T1000 (cell line): ENCODE results near the gene TANGO2.

ENCODE experiments used
- DNase-seq: peaks from one replicate; lab custom pipeline; 2025; ENCODE audit warnings: mixed read lengths; lab: John Stamatoyannopoulos, UW

Gene TANGO2

DNA sequence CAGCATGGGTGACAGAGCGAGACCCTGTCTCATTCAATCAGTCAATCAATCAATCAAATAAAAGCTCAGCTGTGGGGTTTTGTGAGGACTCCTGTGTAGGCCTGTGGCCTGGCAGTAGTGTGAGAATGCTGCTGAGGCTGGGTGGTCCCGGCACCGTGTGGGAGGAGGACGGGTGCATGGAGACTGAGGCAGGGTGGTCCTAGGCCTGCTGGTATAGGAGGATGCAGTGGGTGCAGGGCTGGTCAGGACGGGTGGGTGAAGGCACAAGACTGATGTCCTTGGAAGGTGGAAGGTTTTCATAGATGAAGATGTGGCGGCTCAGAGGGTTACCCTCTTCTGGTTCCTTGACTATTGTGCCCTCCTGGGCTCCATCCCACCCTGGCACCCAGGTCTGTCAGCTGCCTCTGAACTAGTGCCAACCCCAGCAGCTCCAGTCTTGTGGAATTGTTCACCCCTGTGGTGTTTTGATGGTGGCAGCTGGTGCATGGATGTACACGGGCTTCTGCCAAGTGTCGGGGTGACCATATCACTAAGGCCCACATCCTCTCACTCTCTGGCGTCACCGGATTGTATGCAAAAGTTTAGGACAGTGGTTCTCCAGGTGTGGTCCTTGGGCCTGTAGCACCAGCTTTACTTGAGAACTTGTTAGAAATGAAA is 23.7 kb downstream of the TANGO2 start:
- DNase-seq, result no peak

DNA sequence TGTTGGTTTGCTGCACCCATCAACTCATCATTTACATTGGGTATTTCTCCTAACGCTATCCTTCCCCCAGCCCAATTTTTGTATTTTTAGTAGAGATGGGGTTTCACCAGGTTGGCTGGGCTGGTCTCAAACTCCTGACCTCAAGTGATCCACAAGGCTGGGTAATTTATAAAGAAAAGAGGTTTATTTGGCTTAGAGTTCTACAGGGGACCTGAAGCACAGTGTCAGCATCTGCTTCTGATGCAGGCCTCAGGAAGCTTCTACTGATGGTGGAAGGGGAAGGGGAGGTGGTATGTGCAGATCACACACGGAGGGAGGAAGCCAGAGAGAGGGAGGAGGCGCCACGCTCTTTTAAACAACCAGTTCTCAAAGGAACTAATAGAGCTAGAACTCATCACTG is 25.8 kb downstream of the TANGO2 start:
- no peak for DNase-seq

DNA sequence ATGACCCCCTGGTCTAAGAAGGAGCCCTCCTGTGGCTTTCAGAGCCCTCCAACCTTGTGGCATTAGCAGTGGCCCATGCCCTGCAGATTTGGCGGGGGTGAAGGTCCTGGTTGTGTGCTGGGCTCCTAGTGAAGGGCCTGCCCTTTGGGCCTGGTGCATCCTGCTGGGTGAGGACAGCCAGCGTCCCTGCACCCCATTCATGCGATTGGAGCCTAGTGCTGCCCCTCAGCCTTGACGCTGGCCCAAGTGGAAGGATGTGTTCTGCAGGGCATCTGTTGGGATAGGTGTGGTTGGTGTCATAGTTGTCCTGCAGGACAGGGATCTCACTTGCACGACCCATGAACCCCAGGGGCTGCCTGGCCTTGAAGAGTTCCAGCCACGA is 31.0 kb downstream of the TANGO2 start:
- DNase-seq, result no peak

DNA sequence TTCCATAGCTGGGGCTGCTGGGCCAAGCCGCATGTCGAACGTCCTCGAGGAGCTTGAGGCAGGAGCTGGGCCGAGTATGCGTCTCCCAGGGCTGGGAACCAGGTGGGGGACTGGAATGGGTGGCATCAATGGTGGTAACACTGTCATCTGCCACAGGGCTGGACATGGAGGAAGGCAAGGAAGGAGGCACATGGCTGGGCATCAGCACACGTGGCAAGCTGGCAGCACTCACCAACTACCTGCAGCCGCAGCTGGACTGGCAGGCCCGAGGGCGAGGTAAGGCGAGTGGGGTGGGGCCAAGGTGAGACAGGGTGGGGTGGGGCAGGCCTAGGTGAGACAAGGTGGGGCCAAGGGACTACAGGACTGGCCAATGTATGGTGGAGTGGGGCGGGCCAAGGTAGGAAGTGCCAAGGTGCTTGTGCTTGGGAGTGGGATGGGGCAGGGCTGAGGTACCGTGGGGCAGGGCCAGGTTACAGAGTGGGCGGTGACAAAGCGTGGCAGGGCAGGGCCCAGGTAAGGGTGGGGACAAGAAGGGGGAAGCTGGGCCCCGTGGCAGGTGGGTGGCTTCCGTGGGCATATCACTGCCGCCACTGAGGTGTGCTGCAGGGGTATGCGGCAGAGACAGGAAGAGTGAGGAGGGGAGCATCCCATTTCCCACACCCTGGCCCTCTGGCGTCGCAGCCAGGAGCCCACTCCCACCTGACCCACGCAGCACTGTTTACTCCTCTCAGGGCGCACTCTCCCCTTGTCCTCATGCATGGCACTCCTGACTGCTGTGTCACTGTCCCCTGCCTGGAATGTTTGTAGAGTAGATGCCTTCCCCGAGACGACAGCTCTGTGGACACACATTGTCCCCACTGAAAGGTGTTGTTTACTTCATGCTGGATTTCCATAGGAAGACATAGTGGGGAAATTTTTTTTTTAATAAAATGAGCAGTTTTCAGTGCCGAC is 31.7 kb downstream of the TANGO2 start:
- no peak for DNase-seq

- DNase-seq, result no peak
These were observed 32.6 kb downstream of the TANGO2 start for GRCh38 chr22:20053407-20054033.

DNA sequence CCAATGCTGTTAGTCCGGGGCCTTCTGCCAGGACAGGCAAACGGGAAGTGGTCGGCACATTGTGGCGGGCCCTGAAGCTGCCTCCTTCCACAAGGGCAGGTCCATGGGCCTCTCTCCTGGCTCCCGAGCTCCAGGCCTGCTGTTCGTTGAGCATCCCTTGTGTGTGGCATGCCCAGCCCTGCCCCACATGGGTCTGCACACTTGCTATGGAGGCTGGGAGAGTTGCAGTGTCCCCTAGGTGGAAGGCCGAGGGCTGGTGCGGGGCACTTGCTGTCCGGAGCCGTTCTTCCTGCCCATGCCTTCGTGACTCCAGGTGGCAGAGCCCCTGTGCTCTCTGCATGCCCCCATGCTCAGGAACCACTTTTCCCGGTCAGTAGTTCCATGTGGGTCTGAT is 33.1 kb downstream of the TANGO2 start:
- DNase-seq, result no peak

DNA sequence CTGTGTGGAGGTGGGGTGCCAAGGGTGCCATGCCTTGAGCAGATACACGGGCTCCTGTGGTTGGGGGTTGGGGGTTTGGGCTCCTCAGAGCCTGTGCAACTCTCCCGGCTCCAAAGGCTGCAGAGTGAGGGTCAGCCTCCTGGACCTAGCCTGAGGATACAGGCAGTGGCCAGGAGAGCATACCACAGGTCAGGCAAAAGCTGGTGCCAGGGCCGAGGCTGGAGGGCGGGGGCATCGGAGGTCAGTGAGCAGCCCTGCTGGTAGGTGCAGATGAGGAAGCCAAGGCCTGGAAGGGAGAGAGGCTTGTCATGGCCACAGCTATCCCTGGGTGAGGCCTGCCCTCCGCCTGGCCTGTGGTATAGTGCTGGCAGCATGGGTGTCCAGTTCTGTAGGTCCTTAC is 33.6 kb downstream of the TANGO2 start:
- no peak for DNase-seq

DNA sequence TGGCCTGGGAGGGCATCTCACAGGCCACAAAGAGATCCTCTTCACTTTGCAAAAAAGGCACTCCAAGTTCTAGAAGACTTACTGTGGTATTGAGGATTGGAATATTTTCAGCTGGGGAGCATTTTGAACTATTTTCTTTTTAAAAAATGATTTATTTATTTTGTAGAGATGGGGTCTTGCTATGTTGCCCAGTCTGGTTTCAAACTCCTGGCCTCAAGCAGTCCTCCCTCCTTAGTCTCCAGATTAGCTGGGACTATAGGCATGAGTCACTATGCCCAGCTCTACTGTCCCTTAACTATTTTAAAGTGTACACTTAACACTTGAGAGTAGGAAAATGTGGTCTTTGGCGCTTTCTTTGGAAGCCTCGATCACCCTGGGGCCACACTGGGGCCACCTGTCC is 34.2 kb downstream of the TANGO2 start:
- DNase-seq, result no peak

GRCh38 chr22:20055654-20056053 is 34.7 kb downstream of the TANGO2 start:
- DNase-seq, result no peak

DNA sequence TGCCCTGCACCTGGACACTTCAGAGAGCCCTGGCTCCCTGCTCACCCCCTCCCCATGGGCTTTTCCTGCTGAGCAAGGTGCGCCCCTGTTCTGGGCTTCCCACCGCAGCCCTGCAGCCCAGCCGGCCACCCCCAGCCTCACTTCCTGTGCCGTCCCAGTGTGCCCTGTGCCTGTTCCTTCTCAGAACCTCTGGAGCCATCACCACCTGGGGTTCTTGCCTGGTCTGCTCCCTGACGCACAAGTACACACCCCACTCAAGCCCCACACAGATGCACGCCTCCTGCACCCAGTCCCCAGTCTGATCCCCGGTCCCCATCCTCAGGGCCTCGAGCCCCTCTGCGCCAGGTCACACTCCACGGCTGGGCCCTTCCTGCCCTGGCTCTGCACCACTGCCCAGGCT is 35.3 kb downstream of the TANGO2 start:
- no peak for DNase-seq

- DNase-seq, result no peak
These were observed 35.9 kb downstream of the TANGO2 start for GRCh38 chr22:20056696-20057386.

DNA sequence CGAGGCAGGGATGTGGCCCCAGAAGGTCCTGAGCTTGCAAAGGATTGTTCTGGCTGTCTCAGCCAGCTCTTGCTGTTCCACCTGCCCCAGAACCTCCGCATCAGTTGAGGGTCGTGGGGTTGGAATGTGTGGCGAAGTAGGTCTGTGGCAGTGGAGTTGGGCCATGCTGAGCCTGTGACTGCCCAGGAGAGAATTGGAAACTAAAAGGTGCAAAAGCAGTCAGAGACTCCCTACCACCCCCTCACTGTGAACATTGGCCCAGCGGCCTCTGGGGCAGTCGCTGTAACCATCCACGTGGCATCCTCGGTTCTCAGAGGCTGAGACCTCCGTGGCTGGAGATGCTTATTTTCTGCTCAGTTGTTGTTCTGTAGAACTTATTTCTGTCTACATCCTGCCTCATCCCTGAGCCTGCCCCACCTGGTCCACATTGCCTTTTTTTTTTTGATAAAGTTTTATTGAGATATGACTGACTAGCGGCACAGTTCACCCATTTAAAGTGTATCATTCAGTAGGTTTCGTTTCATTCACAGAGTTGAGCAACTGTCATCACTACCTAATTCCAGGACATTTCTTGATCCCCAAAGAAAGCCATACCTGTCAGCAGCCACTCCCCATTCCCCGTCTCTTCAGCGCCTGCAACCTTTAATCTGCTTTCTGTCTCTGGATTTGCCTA is 36.8 kb downstream of the TANGO2 start:
- no peak for DNase-seq

DNA sequence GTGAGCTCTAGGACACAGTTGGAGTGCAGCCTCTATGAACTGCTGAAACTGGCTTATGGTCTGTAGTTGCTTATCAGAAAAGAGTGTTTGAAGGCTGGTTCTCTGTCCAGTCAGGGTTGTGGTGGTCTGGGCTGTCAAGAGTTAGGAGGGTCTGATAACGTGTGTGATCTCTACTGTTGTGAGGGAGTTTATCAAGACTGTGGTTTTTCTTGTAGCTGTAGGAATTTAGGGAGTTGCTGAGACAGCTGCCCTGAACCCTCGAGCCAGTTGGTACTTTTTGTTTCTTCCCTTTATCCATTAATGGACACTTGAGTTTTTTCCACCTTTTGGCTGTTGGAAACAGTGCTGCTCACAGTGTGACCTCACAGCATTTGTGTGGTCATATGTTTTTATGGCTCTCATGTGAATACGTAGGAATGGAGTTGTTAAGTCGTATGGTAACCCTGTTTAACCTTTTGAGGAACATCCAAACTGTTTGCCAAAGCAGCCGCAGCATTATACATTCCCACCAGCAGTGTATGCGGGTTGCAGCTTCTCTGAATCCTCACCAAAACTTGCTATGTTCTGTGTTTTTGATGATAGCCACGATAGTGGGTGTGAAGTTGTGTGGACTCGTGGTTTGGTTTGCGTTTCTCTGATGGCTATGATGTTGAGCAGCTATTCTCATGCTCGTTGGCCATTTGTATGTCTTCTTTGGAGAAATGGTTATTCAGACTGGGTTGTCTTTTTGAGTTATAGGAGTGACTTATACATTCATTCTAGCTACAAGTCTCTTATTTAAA is 38.3 kb downstream of the TANGO2 start:
- no peak for DNase-seq

GRCh38 chr22:20060700-20061480 is 40.0 kb downstream of the TANGO2 start:
- no peak for DNase-seq

DNA sequence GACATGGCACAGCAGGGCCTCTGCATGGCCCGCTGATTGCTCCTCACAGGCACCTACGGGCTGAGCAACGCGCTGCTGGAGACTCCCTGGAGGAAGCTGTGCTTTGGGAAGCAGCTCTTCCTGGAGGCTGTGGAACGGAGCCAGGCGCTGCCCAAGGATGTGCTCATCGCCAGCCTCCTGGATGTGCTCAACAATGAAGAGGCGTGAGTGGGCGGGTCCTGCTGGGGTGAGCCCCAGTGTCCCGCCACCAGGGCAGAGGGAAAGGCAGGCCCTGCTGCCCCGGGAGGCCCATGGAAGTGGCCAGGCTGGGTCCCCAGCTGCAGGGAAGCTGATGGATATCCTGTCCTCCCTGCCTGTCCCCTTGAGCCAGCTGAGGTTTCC is 40.6 kb downstream of the TANGO2 start:
- no peak for DNase-seq

- DNase-seq, result no peak
These were observed 41.3 kb downstream of the TANGO2 start for GRCh38 chr22:20062043-20062765.

- DNase-seq, result no peak
These were observed 41.8 kb downstream of the TANGO2 start for GRCh38 chr22:20062766-20063083.

- no peak for DNase-seq
These were observed 42.6 kb downstream of the TANGO2 start for GRCh38 chr22:20063271-20064139.

DNA sequence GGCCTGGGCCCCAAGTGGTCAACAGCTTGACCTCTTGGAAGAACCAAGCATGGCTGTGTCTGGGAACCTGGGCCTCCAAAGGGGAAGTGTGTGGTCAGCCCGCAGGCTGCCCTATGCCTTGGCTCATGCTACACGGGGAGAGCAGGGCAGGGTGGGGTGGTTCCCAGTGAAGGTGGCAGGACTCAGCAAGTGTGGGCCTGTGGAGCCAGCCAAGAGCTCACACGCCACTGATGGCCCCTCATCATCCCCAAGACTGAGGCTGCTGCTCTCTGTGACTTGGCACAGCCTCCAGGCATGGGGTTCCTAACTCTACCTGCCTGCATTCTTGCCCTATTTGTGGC is 43.2 kb downstream of the TANGO2 start:
- DNase-seq, result no peak
